ENCODE measurements around the gene SGCB. TPM values are rescaled to one million over a fixed set of nuclear protein-coding genes. Genes with fewer than 3 reads are reported as not detected.

SGCB gene
- total and polyA plus RNA-seq, 10 donors: 2.3 to 21.2 (median 15.6) TPM

DNA sequence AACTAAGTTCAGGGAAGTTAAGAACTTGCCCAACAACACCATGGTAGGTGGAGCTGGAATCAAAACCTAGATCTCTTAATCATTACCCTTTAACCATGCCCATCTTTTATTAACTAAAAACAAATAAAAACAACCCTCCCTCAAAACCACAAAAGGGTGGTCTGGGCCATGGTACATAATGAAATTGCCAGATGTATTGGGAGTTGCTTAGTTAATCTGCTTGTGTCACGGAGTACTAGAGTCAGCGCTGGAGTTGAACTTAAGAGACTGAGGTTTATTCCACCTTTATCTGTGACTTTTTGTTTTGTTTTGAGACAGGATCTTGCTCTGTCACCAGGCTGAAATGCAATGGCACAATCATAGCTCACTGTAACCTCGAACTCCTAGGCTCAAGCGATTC, 31.2 kb downstream of the SGCB start:
- Histone ChIP-seq H3K4me1 (no peaks in the 10 kb centered on the region), H3K36me3 (no peaks in the 10 kb centered on the region), H3K4me3 (no peak overlapping the region), H3K9me3 (no peaks in the 10 kb centered on the region), H3K27ac (no peak overlapping the region), H3K27me3 (replicated peaks in 1 of 7) (no peaks in the 10 kb centered on the region)
- intact Hi-C loops (cut with DNase I; ENCODE audit: low total_unique reads): no loop called here
- no peak for DNase-seq
- TF ChIP-seq POLR2AphosphoS5 (IDR thresholded peaks at IDR 0.05) (no peak), POLR2A (IDR thresholded peaks at IDR 0.05) (no peak)
- TF ChIP-seq, protein P1, sequence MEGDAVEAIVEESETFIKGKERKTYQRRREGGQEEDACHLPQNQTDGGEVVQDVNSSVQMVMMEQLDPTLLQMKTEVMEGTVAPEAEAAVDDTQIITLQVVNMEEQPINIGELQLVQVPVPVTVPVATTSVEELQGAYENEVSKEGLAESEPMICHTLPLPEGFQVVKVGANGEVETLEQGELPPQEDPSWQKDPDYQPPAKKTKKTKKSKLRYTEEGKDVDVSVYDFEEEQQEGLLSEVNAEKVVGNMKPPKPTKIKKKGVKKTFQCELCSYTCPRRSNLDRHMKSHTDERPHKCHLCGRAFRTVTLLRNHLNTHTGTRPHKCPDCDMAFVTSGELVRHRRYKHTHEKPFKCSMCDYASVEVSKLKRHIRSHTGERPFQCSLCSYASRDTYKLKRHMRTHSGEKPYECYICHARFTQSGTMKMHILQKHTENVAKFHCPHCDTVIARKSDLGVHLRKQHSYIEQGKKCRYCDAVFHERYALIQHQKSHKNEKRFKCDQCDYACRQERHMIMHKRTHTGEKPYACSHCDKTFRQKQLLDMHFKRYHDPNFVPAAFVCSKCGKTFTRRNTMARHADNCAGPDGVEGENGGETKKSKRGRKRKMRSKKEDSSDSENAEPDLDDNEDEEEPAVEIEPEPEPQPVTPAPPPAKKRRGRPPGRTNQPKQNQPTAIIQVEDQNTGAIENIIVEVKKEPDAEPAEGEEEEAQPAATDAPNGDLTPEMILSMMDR (IDR thresholded peaks at IDR 0.05 in 8 of 11, conservative IDR thresholded peaks at IDR 0.05 in 3 of 11): no peak
- 94 to 98% (median 97%) methylated on average over 4 of the region's 4 CpGs for WGBS, 5 donors

DNA sequence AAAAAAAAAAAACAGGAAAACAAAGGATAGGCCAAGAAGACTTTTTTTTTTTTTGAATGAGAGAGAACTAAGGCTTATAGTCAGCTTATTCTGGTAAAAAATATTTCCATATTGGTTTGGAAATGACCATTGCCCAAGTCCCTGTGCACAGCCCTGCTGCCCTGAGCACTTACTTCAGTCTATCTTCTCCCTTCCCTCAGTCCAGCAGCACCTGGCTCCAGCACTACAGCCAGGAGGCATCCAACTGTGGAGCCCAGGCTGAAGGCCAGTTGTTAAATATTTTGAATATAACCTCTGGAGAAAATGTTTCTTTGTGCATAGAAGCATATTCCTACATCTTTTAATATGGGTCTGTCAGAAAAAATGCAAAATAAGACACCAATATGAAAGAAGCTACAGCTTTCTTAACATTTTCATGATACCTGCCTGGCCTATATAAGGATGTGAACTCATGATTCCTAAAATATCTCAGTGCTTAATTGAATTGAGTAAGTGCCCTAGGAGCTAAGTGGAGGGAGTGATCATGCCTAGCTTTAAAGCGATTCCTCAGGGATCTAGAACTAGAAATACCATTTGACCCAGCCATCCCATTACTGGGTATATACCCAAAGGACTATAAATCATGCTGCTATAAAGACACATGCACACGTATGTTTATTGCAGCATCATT, 32.4 kb downstream of the SGCB start:
- Histone ChIP-seq H3K4me3 (no peak overlapping the region), H3K36me3 (no peaks in the 10 kb centered on the region), H3K4me1 (no peaks in the 10 kb centered on the region), H3K27ac (no peak overlapping the region), H3K27me3 (replicated peaks in 1 of 7) (no peaks in the 10 kb centered on the region), H3K9me3 (no peaks in the 10 kb centered on the region)
- TF ChIP-seq POLR2A (IDR thresholded peaks at IDR 0.05) (no peak), POLR2AphosphoS5 (IDR thresholded peaks at IDR 0.05) (no peak)
- TF ChIP-seq, protein P1 (IDR thresholded peaks at IDR 0.05 in 8 of 11, conservative IDR thresholded peaks at IDR 0.05 in 3 of 11): no peak
- no peak for DNase-seq
- intact Hi-C loops (cut with DNase I; ENCODE audit: low total_unique reads): no loop called here
- WGBS, 5 donors: 90 to 98% (median 94%) methylated on average over 1 to 2 of the region's 2 CpGs

DNA sequence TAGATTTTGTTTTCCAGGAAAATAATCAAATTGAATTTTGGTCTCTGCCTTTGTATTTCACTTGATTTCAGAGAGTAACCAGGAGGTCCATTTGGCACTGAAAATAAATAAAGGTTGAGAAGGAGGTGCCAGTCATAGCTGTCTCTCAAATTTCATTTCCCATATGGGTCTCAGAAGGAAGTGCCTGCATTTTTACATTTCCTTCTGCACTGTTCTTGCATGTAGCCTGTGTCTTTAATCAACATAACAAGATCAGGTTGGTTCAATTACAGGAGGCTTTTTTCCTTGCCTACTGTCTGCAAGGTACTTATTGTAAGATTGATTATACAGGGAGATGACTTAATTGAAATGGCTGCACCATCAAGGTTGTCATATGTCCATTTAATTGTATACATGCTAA, 33.7 kb downstream of the SGCB start:
- H3K27ac ChIP-seq: no peak overlapping the region
- H3K4me3 ChIP-seq: no peak overlapping the region
- H3K9me3 ChIP-seq: no peaks in the 10 kb centered on the region
- H3K4me1 ChIP-seq: no peaks in the 10 kb centered on the region
- no peak for TF ChIP-seq POLR2A (IDR thresholded peaks at IDR 0.05)
- TF ChIP-seq, protein P1 (IDR thresholded peaks at IDR 0.05 in 8 of 11, conservative IDR thresholded peaks at IDR 0.05 in 3 of 11): no peak
- TF ChIP-seq POLR2AphosphoS5 (IDR thresholded peaks at IDR 0.05): no peak
- intact Hi-C loops (cut with DNase I; ENCODE audit: low total_unique reads): no loop called here
- H3K36me3 ChIP-seq: no peaks in the 10 kb centered on the region
- no peaks in the 10 kb centered on the region for H3K27me3 ChIP-seq (replicated peaks in 1 of 7)
- no peak for DNase-seq

DNA sequence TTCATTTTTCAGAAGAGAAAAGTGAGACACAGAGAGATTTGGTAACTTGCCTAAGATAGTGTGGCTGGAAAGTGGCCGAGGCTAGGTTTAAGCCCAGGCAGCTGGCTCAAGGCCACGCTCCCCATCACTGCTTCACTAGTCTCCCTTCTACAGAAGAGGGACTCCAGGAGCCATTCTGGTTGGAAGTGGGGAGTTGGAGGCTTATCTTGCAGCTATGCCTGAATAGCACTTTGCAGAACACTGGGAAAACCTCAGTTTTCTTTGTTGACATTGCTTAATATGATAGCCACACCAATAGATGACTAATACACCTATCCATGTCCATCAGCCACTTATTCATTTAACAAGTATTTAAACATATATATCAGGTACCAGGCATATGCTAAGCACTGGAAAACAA, 36.5 kb downstream of the SGCB start:
- 82 to 100% (median 89%) methylated on average over 2 of the region's 2 CpGs for WGBS, 5 donors
- Histone ChIP-seq H3K9me3 (no peaks in the 10 kb centered on the region), H3K27me3 (replicated peaks in 1 of 7) (no peaks in the 10 kb centered on the region), H3K36me3 (no peaks in the 10 kb centered on the region), H3K4me1 (no peaks in the 10 kb centered on the region), H3K27ac (no peak overlapping the region), H3K4me3 (no peak overlapping the region)
- intact Hi-C loops (cut with DNase I; ENCODE audit: low total_unique reads): no loop called here
- TF ChIP-seq, protein P1 (IDR thresholded peaks at IDR 0.05 in 8 of 11, conservative IDR thresholded peaks at IDR 0.05 in 3 of 11): no peak
- no peak for TF ChIP-seq POLR2AphosphoS5 (IDR thresholded peaks at IDR 0.05)
- DNase-seq: no peak
